Endodermal cell (in vitro differentiated cells): ENCODE results near the gene TAS2R46. TPM values are rescaled to one million over a fixed set of nuclear protein-coding genes. Genes with fewer than 3 reads are reported as not detected.
"Not testable (repeated sequence)": the region's sequence is repeated elsewhere in the genome, so short reads cannot be mapped to it uniquely, and the experiment has no call there.

Experiments
- DNase-seq: peaks from one replicate; pipeline ENCODE4 v3.0.0-alpha.2; 2017
- H3K27ac ChIP-seq: 2 replicates; pipeline ENCODE4 v1.5.1; 2013; ENCODE audit warnings: mild to moderate bottlenecking, low read depth, low read length, moderate library complexity
- H3K27me3 ChIP-seq: 2 replicates; pipeline ENCODE4 v1.6.1; 2013; ENCODE audit warnings: mild to moderate bottlenecking, low read length, moderate library complexity; ENCODE audit not compliant: insufficient read depth, control insufficient read depth, poor library complexity, severe bottlenecking
- H3K36me3 ChIP-seq: 2 replicates; pipeline ENCODE4 v1.7.0; 2013; ENCODE audit warnings: mild to moderate bottlenecking, low read length, moderate library complexity; ENCODE audit not compliant: control insufficient read depth, insufficient read depth
- H3K4me1 ChIP-seq: one replicate; pipeline ENCODE4 v1.7.0; 2013; ENCODE audit warnings: low read length; ENCODE audit not compliant: control insufficient read depth, insufficient read depth
- H3K4me3 ChIP-seq: 2 replicates; pipeline ENCODE4 v1.5.1; 2013; ENCODE audit warnings: mild to moderate bottlenecking, low read length, moderate library complexity
- H3K9ac ChIP-seq: 2 replicates; pipeline ENCODE4 v1.6.1; 2013; ENCODE audit warnings: mild to moderate bottlenecking, low read length, moderate library complexity; ENCODE audit not compliant: poor library complexity, severe bottlenecking; ENCODE audit errors: extremely low read depth
- H3K9me3 ChIP-seq: 2 replicates; pipeline ENCODE4 v1.6.1; 2013; ENCODE audit warnings: mild to moderate bottlenecking, low read length, moderate library complexity; ENCODE audit not compliant: control insufficient read depth
- H3K27ac Mint-ChIP-seq: 2 replicates; pipeline ENCODE4 v1.8.0; 2020; ENCODE audit warnings: mixed read lengths
- H3K27me3 Mint-ChIP-seq: 2 replicates; pipeline ENCODE4 v1.8.0; 2021; ENCODE audit warnings: mild to moderate bottlenecking, mixed read lengths; ENCODE audit not compliant: insufficient read depth
- H3K36me3 Mint-ChIP-seq: 2 replicates; pipeline ENCODE4 v1.8.0; 2020; ENCODE audit warnings: low read depth, mixed read lengths
- H3K4me1 Mint-ChIP-seq: 2 replicates; pipeline ENCODE4 v1.8.0; 2020; ENCODE audit warnings: mixed read lengths
- H3K4me3 Mint-ChIP-seq: 2 replicates; pipeline ENCODE4 v1.8.0; 2020; ENCODE audit warnings: mild to moderate bottlenecking, moderate library complexity, mixed read lengths
- H3K9me3 Mint-ChIP-seq: 2 replicates; pipeline ENCODE4 v1.8.0; 2020; ENCODE audit warnings: mild to moderate bottlenecking, mixed read lengths
- CTCF ChIP-seq: fragments of 200-600 bp; sonication (generic); conservative IDR thresholded peaks from 2 replicates; pipeline ENCODE4 v1.5.0; 2021; ENCODE audit warnings: antibody characterized with exemption, mild to moderate bottlenecking
- WGBS, 2 experiments: methylation state at CpG; one replicate each; pipeline versions ENCODE4 v1.1.5 to v1.1.7; 2013; ENCODE audit warnings: missing lambda C conversion rate in 2 of 2, mixed read lengths in 1 of 2; ENCODE audit not compliant: insufficient coverage in 1 of 2, insufficient read length in 1 of 2; 5-methylcytosine and 5-hydroxymethylcytosine counted together
- total RNA-seq, 2 donors: library from RNA; stranded (reverse); fragmentation: NEBNext Ultra II Directional in 1 of 2; extraction: Animal tissue kit (Norgen Biotek cat#: 25700) in 1 of 2; gene quantifications; 2 replicates in 1 of 2; 3 replicates in 1 of 2; pipeline ENCODE4 v1.2.1, GENCODE V29; 2021

The TAS2R46 gene
- total RNA-seq, 2 donors from 2014 or later = 1.3 to 3.9 TPM

GRCh38 chr12:11106288-11106687, 44.2 kb upstream of the TAS2R46 start:
- H3K4me1 Mint-ChIP-seq = no peaks in the 10 kb centered on the region
- Histone ChIP-seq H3K27ac (no peak overlapping the region), H3K4me1 (no peaks in the 10 kb centered on the region), H3K27me3 (no peaks in the 10 kb centered on the region), H3K9me3 (peaks cover 13% of the 10 kb centered on the region), H3K4me3 (no peak overlapping the region), H3K36me3 (peaks cover 15% of the 10 kb centered on the region), H3K9ac (no peak overlapping the region)
- DNase-seq = no peak
- no peaks in the 10 kb centered on the region for H3K27me3 Mint-ChIP-seq
- H3K36me3 Mint-ChIP-seq = peaks cover 85% of the 10 kb centered on the region
- H3K9me3 Mint-ChIP-seq = peaks cover 37% of the 10 kb centered on the region
- H3K27ac Mint-ChIP-seq = no peak overlapping the region
- no CpG with 5 or more reads among the region's 2 CpGs for WGBS, 2 experiments
- TF ChIP-seq CTCF = no peak
- H3K4me3 Mint-ChIP-seq = no peak overlapping the region

GRCh38 chr12:11105546-11105945, 43.5 kb upstream of the TAS2R46 start:
- WGBS, 2 experiments = 91 to 100% methylated on average over 1 of the region's 2 CpGs
- no peak overlapping the region for H3K9ac ChIP-seq
- no peak overlapping the region for H3K4me3 ChIP-seq
- H3K36me3 ChIP-seq = peaks cover 15% of the 10 kb centered on the region
- Mint-ChIP-seq H3K9me3 (peaks cover 33% of the 10 kb centered on the region), H3K36me3 (peaks cover 82% of the 10 kb centered on the region), H3K27ac (no peak overlapping the region), H3K27me3 (no peaks in the 10 kb centered on the region), H3K4me3 (no peak overlapping the region), H3K4me1 (no peaks in the 10 kb centered on the region)
- no peak for TF ChIP-seq CTCF
- no peak overlapping the region for H3K27ac ChIP-seq
- H3K27me3 ChIP-seq = no peaks in the 10 kb centered on the region
- H3K9me3 ChIP-seq = peaks cover 16% of the 10 kb centered on the region
- DNase-seq = no peak
- no peaks in the 10 kb centered on the region for H3K4me1 ChIP-seq

GRCh38 chr12:11094910-11095309, 32.8 kb upstream of the TAS2R46 start:
- no CpG with 5 or more reads among the region's 2 CpGs for WGBS, 2 experiments

GRCh38 chr12:11092128-11092527, 30.0 kb upstream of the TAS2R46 start, which contains the start of gene TAS2R43:
TSS of gene TAS2R43 (minus strand) at chr12:11092313. CDS start at chr12:11092229, 84 bp downstream.
- H3K9me3 Mint-ChIP-seq = no peaks in the 10 kb centered on the region
- Histone ChIP-seq H3K4me3 (no peak within 1 kb of the TSS), H3K36me3 (no peaks in the 10 kb centered on the region), H3K9ac (no peak within 1 kb of the TSS), H3K27me3 (no peaks in the 10 kb centered on the region), H3K4me1 (no peaks in the 10 kb centered on the region), H3K27ac (no peak within 1 kb of the TSS), H3K9me3 (no peaks in the 10 kb centered on the region)
- no peak within 1 kb of the TSS for H3K27ac Mint-ChIP-seq
- TF ChIP-seq CTCF = no peak
- H3K36me3 Mint-ChIP-seq = peaks cover 29% of the 10 kb centered on the region
- DNase-seq = no peak
- no peak within 1 kb of the TSS for H3K4me3 Mint-ChIP-seq
- no CpG with 5 or more reads among the region's 6 CpGs for WGBS, 2 experiments
- H3K27me3 Mint-ChIP-seq = no peaks in the 10 kb centered on the region
- no peaks in the 10 kb centered on the region for H3K4me1 Mint-ChIP-seq

More at GRCh38 chr12:11094910-11095309, 32.8 kb upstream of the TAS2R46 start:
- not testable (repeated sequence) for H3K4me1 ChIP-seq, H3K9me3 ChIP-seq, H3K36me3 ChIP-seq, H3K27ac ChIP-seq, H3K4me3 Mint-ChIP-seq, H3K27ac Mint-ChIP-seq, H3K9ac ChIP-seq, H3K4me3 ChIP-seq, DNase-seq, H3K27me3 Mint-ChIP-seq, H3K27me3 ChIP-seq, H3K4me1 Mint-ChIP-seq, H3K9me3 Mint-ChIP-seq
- H3K36me3 Mint-ChIP-seq = peaks cover 42% of the 10 kb centered on the region
